Epidermal melanocyte (primary cell): ENCODE data around the gene FKTN.
"Not testable (repeated sequence)": the region's sequence is repeated elsewhere in the genome, so short reads cannot be mapped to it uniquely, and the experiment has no call there.

Experiments
- DNase-seq: peaks from one replicate; pipeline ENCODE4 v3.0.0; 2011; ENCODE audit warnings: low spot score; ENCODE audit not compliant: insufficient read length

Gene FKTN

GRCh38 chr9:105557804-105558610 is at the start of gene FKTN:
Gene FKTN, plus strand, starts transcription at chr9:105558131. Its CDS starts 16,902 bp downstream, at chr9:105575033.
- peak; percentile 73 for DNase-seq

- DNase-seq = no peak
These were observed 49.4 kb upstream of the FKTN start for GRCh38 chr9:105508530-105508929.

- DNase-seq = no peak
These were observed 47.9 kb upstream of the FKTN start for GRCh38 chr9:105510024-105510423.

- no peak for DNase-seq
These were observed 46.5 kb upstream of the FKTN start for GRCh38 chr9:105511446-105511845.

- DNase-seq = no peak
These were observed 42.0 kb upstream of the FKTN start for GRCh38 chr9:105515811-105516413.

GRCh38 chr9:105519710-105520369 is 38.1 kb upstream of the FKTN start:
- not testable (repeated sequence) for DNase-seq

- not testable (repeated sequence) for DNase-seq
These were observed 36.9 kb upstream of the FKTN start for GRCh38 chr9:105520992-105521391.

GRCh38 chr9:105522618-105523385 is 35.1 kb upstream of the FKTN start:
- DNase-seq = not testable (repeated sequence)

GRCh38 chr9:105531530-105531929 is 26.4 kb upstream of the FKTN start:
- no peak for DNase-seq

- no peak for DNase-seq
These were observed 21.8 kb upstream of the FKTN start for GRCh38 chr9:105535920-105536668.

- DNase-seq = no peak
These were observed 18.5 kb upstream of the FKTN start for GRCh38 chr9:105539452-105539851.

GRCh38 chr9:105541838-105542237 is 16.1 kb upstream of the FKTN start:
- no peak for DNase-seq

GRCh38 chr9:105554042-105554441 is 3.9 kb upstream of the FKTN start:
- DNase-seq = no peak

- DNase-seq = no peak
These were observed 14.5 kb downstream of the FKTN start for GRCh38 chr9:105572455-105572854.

- DNase-seq = not testable (repeated sequence)
These were observed 22.0 kb downstream of the FKTN start for GRCh38 chr9:105579952-105580351.

GRCh38 chr9:105581550-105581949 is 23.6 kb downstream of the FKTN start:
- DNase-seq = not testable (repeated sequence)

GRCh38 chr9:105593145-105593544 is 35.2 kb downstream of the FKTN start:
- no peak for DNase-seq

GRCh38 chr9:105608721-105609598 is 51.0 kb downstream of the FKTN start:
- DNase-seq = no peak

GRCh38 chr9:105621001-105621400 is 63.1 kb downstream of the FKTN start:
- DNase-seq = no peak

- no peak for DNase-seq
These were observed 67.2 kb downstream of the FKTN start for GRCh38 chr9:105625088-105625487.
